Stimulated activated CD8-positive, alpha-beta memory T cell treated with anti-CD3 and anti-CD28 coated beads, Interleukin-4, amount 100 ng/mL, for 24 hours (primary cell): ENCODE data around the gene HMGB2.

Experiments
- DNase-seq: peaks from one replicate; pipeline ENCODE4 v3.0.0-alpha.2; 2020; ENCODE audit warnings: low read depth

HMGB2 gene

GRCh38 chr4:173334891-173335752 lies 964 bp upstream of the HMGB2 start:
- DNase-seq = no peak

DNA sequence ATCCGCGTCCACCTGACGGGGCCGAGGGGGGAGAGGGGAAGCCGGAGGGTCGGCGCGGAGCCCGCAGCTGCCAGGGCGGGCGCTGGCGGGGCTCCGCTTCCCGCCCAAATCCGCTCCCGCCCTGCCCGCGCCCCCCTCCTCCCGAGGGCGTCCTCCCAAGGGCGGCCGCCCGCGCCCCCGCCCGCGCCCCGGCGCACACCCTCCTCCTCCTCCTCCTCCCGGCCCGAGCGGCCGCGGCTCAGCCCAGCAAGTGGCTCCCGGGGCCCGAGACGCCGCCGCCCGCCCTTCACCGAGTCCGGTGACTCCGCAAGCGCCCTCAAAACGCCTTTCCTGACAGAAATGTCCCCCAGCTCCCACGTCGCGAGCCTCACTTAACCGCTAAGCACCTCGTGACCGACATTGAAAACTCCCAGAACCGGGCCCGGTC lies 487 bp downstream of the HMGB2 start:
- peak; percentile 28 for DNase-seq

DNA sequence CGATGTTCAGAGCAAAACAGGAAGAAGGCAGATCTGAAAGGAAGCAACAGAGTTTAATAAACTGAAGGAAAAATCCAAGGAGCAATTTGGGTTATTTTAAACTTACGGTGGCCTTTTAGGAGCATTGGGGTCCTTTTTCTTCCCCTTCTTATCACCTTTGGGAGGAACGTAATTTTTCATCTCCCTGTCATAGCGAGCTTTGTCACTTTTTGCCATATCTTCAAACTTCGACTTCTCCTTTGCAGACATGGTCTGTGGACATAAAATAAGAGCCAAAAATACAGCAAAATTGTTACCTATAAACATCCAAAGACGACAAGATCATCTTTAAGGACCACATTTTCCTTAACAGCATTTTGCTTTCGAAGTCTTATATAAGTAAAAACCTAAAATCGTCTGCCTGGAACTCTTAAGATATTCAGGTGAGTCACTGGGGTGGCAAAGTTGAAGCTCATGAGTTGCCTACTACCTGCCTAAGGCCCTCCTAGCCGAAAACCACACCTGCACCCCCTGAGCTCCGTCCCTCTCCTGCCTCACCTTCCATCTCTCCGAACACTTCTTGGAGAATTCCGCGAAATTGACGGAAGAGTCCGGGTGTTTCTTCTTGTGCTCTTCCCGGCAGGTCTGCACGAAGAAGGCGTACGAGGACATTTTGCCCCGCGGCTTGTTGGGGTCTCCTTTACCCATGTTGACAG lies 1.0 kb downstream of the HMGB2 start:
- DNase-seq = no peak

DNA sequence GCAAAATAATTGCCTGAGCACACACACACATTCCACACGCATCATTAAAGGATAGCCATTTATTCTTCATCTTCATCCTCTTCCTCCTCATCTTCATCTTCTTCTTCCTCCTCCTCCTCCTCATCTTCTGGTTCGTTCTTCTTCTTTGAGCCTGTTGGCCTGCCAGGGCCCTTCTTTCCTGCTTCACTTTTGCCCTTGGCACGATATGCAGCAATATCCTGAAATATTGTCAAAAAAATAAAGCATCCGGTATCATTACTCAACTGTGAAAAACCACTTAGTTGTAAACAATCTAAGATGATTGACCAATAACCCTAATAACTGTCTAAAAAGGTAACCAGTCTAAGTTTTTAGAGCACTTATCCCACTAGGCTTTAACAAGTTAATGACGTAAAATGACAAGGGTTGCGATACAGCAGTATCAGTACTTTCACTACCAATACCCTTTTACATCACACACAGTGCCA lies 2.1 kb downstream of the HMGB2 start:
- no peak for DNase-seq

- no peak for DNase-seq
These were observed 3.6 kb downstream of the HMGB2 start for GRCh38 chr4:173330590-173330989.

DNA sequence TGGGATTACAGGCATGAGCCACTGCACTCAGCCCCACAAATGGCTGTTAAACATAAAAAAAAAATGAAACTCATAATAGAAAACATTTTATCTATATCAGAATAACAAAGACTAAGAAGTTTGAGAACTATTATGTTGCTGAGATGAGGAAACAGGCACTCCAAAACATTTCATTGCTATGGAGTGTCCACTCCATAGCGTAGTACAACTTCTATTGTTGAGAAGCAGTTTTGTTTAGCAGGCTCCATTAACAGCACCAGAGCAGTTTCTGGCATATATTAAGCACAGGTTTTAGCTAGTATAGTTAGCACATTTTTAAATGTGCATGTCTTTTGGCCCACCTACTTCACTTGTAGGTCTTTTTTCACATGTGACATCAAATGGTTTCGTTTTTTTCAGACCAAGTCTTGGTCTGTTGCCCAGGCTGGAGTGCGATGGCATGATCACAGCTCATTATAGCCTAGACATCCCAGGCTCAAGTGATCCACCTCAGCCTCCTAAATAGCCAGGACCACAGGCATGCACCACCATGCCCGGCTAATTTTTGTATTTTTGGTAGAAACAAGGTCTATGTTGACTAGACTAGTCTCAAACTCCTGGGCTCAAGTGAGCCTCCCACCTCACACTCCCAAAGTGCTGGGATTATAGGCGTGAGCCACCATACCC lies 5.8 kb downstream of the HMGB2 start:
- DNase-seq = no peak

DNA sequence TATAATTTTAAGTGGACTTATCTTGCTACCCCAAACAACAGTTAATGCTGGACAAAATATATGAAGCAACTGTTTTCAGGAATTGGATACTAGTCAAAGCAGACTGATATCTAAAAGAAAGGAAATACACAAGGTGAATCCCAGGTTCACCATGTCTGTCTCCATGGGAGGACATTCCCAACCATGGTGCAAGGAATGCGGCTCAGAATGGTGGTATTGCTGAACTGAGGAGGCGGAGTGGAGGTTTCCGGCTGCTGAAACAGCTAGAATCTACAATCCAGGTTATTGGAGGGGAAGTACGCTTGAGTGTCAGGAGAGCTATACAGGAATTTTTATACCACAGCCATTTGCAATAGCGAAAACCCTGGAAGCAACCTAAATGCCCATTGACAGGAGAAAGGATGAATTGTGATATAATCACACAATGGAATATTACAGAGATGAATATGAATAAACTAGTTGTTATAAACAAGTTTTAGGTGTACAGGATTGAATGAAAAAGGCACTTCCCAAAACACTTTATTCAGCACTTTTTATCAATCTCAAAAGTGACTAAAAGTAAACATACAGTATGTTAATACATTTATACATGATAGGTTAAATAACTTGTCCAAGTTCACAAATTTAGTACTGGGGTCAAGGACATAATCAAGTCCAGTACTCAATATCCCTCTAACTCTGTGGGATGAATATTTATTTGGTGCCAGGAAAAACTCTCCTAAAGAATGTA lies 9.0 kb downstream of the HMGB2 start:
- DNase-seq = no peak

GRCh38 chr4:173319696-173320095 lies 14.5 kb downstream of the HMGB2 start:
- DNase-seq = no peak

- DNase-seq = no peak
These were observed 15.4 kb downstream of the HMGB2 start for GRCh38 chr4:173318648-173319211.

- no peak for DNase-seq
These were observed 15.9 kb downstream of the HMGB2 start for GRCh38 chr4:173318240-173318639.

GRCh38 chr4:173317004-173317403 lies 17.2 kb downstream of the HMGB2 start:
- no peak for DNase-seq

- no peak for DNase-seq
These were observed 18.1 kb downstream of the HMGB2 start for GRCh38 chr4:173316060-173316459.

DNA sequence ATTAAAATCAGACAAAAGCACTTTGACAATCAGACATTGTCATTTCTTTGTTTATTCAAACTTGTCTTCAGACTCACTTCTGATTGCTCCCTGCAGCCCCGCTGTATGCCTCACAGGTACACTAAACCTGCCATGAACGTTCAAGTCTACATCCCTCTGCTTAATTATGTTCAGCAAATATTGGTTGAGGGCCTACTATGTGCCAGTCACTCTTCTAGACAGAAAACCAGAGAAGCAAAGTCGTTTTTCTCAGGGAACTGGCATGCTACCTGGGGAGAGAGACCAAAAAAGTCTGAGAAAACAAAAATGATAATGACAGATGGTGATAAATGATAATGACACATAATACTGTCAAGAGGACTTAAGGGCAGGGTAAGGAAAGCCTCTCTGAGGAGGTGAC lies 19.4 kb downstream of the HMGB2 start:
- DNase-seq = no peak

DNA sequence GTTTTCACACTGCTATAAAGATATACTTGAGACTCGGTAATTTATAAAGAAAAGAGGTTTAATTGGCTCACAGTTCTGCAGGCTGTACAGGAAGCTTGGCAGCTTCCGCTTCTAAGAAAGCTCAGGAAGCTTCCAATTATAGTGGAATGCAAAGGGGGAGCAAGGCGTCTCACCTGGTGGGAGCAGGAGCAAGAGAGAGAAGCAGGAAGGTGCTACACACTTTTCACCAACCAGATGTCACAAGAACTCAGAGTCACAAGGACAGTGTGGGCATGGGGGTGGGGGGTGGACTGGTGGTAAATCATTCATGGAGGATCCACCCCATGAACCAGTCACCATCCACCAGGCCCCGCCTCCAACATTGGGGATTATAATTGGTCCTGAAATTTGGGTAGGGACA lies 22.8 kb downstream of the HMGB2 start:
- DNase-seq = no peak

DNA sequence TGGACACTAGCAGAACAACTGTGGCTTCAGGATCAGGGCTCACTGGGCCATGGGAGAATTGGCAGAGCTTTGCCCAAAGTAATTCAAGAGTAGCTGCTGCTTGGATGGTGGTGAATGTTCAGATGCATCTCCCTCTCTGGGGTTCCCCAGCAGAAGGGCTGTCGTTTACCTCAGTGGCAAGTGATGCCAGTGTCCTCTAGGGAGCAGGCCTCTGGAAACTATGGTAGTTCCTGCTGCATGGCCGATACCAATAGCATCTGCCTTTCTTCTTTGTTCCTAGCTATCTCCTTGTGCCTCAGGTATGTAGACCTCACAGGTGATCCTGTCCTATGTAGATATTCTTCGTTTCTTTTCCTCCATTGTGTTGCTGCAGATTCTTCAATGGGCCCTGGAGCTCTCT lies 26.4 kb downstream of the HMGB2 start:
- DNase-seq = no peak

- DNase-seq = no peak
These were observed 32.5 kb downstream of the HMGB2 start for GRCh38 chr4:173301518-173302201.

- no peak for DNase-seq
These were observed 39.7 kb downstream of the HMGB2 start for GRCh38 chr4:173294444-173294843.

DNA sequence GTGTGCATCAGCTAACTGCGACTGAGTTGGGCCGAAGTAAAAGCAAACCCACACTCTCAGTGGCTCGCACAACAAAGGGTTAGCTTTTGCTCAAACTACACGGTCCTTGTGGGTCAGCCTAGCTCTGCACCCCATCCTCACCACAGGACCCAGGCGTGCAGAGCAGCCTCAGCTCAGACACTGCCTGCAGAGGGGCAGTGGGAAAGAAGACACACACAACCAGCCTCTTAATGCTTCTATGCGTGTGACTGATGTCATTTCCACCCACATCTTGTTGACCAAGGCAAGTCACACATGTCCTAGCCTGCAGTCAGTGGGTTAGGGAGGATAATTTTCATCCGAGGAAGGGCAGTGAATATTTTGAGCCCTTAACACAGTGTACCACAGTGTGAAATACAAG lies 40.5 kb downstream of the HMGB2 start:
- no peak for DNase-seq

DNA sequence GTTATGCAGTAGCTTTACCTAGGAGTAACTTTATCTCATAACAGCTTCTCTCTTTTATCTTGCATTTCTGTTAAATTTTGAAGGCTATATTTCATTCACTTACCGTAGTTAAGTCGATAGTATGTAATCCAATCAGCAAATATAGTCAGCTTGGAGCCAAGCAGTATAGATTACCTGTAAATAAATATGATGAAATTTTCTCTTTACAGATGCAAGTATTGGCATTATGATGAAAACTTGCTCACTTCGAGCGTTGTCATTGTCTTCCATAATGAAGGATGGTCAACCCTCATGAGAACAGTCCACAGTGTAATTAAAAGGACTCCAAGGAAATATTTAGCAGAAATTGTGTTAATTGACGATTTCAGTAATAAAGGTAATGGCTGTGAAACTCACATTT lies 42.3 kb downstream of the HMGB2 start:
- no peak for DNase-seq

DNA sequence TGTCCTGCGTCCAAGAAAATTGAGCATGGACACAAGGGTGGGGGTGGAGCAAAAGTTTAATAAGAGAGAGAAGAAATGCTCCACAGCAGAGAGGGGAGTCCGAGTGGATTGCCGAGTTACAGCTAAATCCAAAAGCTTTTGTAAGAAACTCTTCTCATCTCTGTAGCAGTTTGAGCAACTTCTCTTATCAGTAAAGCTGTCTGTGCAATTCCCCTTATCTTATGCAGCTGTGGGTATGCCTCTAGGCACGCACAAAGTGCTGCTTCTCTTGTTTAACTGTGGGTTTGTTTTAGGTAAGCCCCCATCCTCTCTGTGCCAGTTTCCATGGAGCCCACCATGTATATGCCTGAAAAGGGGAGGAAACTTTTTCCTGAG lies 44.8 kb downstream of the HMGB2 start:
- no peak for DNase-seq

DNA sequence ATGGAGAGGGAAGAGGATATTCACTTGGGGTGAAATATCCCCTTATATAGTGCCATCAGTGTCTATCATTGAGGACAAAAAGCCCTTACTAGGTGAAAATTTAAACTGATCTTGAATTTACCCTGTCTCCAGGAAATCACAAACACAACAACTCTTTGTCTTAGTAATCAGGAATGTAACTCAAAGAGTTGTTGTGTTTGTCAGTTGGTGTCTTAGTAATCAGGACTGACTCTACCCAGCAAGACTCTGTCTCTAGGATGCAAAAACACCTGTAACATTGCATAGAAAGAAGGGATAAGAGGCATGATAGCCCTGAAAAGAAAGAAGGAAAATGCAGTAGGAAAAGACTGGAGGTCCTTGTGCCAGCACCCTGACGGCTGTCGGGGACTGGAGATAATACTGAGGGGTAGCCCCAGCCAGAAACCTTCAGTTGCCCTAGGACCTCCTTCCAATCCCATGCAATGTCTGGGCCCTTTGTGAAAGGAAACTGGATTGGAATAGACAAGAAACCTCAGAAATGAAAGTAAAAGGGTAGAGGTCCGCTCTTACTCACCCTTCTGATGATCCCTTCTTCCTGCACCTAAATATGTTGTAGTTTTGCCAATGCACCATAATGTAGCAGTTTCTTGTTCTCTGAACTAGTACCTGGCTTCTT lies 45.3 kb downstream of the HMGB2 start:
- no peak for DNase-seq
